Measurements from ENCODE around the gene ST3GAL3.

The ST3GAL3 gene

GRCh38 chr1:43924516-43924915, 217.2 kb downstream of the ST3GAL3 start:
- no peak for DNase-seq (ENCODE audit: low read depth in 1 of 2, low spot score in 1 of 2)
- Histone ChIP-seq H3K4me3 (replicated peaks; ENCODE audit: insufficient read depth, low read length) (no peak overlapping the region), H3K27ac (replicated peaks) (no peak overlapping the region), H3K27me3 (ENCODE audit: insufficient read depth, poor library complexity, severe bottlenecking) (no peaks in the 10 kb centered on the region)
- no peak for TF ChIP-seq REST (IDR thresholded peaks at IDR 0.05; ENCODE audit: insufficient replicate concordance, low read depth)

- H3K27me3 ChIP-seq (ENCODE audit: insufficient read depth, poor library complexity, severe bottlenecking): no peaks in the 10 kb centered on the region
- H3K4me3 ChIP-seq (replicated peaks; ENCODE audit: insufficient read depth, low read length): no peak overlapping the region
- no peak for DNase-seq (ENCODE audit: low read depth in 1 of 2, low spot score in 1 of 2)
- TF ChIP-seq REST (IDR thresholded peaks at IDR 0.05; ENCODE audit: insufficient replicate concordance, low read depth) (no peak), SPI1 (IDR thresholded peaks at IDR 0.05; ENCODE audit: borderline replicate concordance, low read depth) (no peak), CTCF (IDR thresholded peaks at IDR 0.05; ENCODE audit: insufficient read depth, low read length) (no peak), GABPA (IDR thresholded peaks at IDR 0.05; ENCODE audit: low read depth) (no peak), POLR2AphosphoS5 (IDR thresholded peaks at IDR 0.05; ENCODE audit: low read depth) (no peak)
- H3K27ac ChIP-seq (replicated peaks): no peak overlapping the region
These were observed 218.5 kb downstream of the ST3GAL3 start for GRCh38 chr1:43925846-43926245.

GRCh38 chr1:43930168-43930948, 223.0 kb downstream of the ST3GAL3 start:
- peak in 1 of 2 experiments; percentile 29 for DNase-seq (ENCODE audit: low read depth in 1 of 2, low spot score in 1 of 2)
- no peak for TF ChIP-seq GABPA (IDR thresholded peaks at IDR 0.05; ENCODE audit: low read depth)
- no peak for TF ChIP-seq REST (IDR thresholded peaks at IDR 0.05; ENCODE audit: insufficient replicate concordance, low read depth)
- TF ChIP-seq CTCF (IDR thresholded peaks at IDR 0.05; ENCODE audit: insufficient read depth, low read length): no peak
- TF ChIP-seq SPI1 (IDR thresholded peaks at IDR 0.05; ENCODE audit: borderline replicate concordance, low read depth): no peak
- no peak for TF ChIP-seq POLR2AphosphoS5 (IDR thresholded peaks at IDR 0.05; ENCODE audit: low read depth)
- 0 out of 2 replicates have a peak overlapping the region, but pooled peaks have one; percentile 4 for H3K27ac ChIP-seq (replicated peaks)

More at GRCh38 chr1:43930168-43930948, 223.0 kb downstream of the ST3GAL3 start:
- Histone ChIP-seq H3K4me3 (replicated peaks; ENCODE audit: insufficient read depth, low read length) (no peak overlapping the region), H3K27me3 (ENCODE audit: insufficient read depth, poor library complexity, severe bottlenecking) (no peaks in the 10 kb centered on the region)

Measured in HL-60 (cell line).